ENCODE data around the gene NQO2.

DNA sequence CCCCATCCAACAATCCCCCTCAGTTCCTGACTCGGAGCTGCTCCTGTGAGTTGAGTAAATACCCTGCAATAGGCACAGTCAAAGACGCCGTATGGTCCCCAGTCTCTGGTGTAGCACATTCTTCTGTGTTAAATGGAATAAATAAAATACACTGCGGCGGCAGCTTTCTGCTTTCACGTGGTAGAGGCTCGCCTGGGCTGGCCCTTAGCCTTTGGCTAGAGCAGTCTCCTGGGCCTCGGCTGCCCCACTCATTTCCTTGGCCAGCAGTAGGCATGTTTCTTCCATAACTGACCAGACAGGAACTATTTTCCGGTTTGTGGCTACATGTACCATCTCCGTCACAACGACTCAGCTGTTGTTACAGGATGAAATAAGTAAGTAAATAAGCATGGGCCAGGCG lies 49.0 kb upstream of the NQO2 start:
- TF ChIP-seq, protein P1, sequence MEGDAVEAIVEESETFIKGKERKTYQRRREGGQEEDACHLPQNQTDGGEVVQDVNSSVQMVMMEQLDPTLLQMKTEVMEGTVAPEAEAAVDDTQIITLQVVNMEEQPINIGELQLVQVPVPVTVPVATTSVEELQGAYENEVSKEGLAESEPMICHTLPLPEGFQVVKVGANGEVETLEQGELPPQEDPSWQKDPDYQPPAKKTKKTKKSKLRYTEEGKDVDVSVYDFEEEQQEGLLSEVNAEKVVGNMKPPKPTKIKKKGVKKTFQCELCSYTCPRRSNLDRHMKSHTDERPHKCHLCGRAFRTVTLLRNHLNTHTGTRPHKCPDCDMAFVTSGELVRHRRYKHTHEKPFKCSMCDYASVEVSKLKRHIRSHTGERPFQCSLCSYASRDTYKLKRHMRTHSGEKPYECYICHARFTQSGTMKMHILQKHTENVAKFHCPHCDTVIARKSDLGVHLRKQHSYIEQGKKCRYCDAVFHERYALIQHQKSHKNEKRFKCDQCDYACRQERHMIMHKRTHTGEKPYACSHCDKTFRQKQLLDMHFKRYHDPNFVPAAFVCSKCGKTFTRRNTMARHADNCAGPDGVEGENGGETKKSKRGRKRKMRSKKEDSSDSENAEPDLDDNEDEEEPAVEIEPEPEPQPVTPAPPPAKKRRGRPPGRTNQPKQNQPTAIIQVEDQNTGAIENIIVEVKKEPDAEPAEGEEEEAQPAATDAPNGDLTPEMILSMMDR (IDR thresholded peaks at IDR 0.05), result no peak
- TF ChIP-seq POLR2A (IDR thresholded peaks at IDR 0.05), result no peak
- TF ChIP-seq EP300 (IDR thresholded peaks at IDR 0.05), result no peak
- no peak for TF ChIP-seq POLR2AphosphoS5 (IDR thresholded peaks at IDR 0.05)
